Activated CD4-positive, alpha-beta T cell treated with anti-CD3 and anti-CD28 coated beads for 48 hours (primary cell): Measurements from ENCODE around the gene AFTPH.
A peak's percentile ranks its signal among the peaks of the same experiment; 100 is the strongest.

Experiments used
- DNase-seq: peaks from one replicate; pipeline ENCODE4 v3.0.0-alpha.2; 2020

AFTPH gene, protein sequence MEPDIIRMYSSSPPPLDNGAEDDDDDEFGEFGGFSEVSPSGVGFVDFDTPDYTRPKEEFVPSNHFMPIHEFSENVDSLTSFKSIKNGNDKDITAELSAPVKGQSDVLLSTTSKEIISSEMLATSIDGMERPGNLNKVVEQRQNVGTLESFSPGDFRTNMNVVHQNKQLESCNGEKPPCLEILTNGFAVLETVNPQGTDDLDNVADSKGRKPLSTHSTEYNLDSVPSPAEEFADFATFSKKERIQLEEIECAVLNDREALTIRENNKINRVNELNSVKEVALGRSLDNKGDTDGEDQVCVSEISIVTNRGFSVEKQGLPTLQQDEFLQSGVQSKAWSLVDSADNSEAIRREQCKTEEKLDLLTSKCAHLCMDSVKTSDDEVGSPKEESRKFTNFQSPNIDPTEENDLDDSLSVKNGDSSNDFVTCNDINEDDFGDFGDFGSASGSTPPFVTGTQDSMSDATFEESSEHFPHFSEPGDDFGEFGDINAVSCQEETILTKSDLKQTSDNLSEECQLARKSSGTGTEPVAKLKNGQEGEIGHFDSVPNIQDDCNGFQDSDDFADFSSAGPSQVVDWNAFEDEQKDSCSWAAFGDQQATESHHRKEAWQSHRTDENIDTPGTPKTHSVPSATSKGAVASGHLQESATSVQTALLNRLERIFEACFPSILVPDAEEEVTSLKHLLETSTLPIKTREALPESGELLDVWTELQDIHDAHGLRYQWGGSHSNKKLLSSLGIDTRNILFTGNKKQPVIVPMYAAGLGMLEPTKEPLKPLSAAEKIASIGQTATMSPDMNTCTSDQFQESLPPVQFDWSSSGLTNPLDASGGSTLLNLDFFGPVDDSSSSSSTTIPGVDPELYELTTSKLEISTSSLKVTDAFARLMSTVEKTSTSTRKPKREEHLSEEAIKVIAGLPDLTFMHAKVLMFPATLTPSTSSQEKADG

DNA sequence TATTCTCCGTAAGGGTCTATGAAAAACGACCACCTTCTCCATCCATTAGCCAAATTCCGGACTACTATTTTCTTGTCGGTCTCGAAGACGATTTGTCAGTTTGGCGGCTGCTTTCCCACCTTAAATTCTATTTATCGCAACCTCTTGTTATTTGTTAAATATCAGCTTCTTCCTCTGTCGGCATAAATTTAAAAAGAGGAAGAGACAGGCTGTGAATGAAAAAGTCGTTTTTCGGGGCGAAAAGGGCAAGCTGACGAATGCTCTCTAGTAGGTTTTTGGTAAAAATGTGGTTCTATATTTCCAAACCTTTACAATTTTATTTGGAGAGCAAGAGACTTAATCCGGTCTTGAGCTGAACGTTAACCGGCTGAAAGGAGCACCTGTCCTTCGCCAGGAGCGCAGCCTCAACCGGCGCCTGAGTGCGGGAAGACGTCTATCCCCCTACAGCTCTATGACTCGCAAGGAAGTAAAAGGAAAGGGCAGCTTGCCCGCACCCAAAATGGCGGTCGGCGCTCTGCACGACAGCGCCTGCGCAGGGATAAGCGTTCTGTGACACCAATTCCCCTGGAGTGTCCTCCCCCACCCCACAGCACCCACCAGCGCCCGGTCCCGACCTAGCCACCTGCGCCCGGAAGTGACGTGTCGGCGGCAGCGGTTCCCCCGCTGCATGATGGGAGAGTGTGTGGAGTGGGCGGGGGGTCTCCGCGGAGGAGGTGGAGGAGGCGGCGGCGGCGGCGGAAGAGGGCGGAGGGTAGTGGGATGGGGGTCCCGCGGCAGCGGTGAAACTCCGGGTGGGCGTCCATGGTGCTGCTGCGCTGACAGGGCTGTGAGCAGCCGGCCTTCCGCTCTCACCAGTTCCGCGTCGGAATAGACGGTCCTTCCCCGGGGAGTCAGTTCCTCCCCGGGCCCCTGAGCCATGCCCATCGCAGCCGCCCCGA is at the start of gene AFTPH:
Gene AFTPH (plus strand): TSS at position 663 of the 938 bp plus-strand sequence. CDS start 27,147 bp downstream, outside the sequence.
- DNase-seq, result peak; percentile 99

DNA sequence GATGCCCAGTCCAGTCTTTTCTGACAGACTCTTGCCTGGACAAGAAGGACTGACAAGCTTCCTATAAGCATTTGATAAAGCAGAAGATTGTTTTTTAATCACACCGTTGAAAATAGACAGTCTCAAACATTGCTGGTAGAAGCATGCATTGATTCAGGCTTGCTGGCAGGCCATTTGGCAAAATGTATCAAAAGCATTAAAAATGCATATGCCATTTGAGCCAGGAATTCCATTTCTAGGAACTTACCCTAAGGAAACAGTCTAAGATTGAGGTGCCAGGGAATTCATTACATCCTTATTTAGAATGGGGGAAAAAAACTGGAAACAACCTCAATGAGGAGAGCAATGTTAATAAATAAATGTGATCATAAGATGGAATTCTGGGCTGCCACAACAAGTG is 49.5 kb upstream of the AFTPH start:
- no peak for DNase-seq

DNA sequence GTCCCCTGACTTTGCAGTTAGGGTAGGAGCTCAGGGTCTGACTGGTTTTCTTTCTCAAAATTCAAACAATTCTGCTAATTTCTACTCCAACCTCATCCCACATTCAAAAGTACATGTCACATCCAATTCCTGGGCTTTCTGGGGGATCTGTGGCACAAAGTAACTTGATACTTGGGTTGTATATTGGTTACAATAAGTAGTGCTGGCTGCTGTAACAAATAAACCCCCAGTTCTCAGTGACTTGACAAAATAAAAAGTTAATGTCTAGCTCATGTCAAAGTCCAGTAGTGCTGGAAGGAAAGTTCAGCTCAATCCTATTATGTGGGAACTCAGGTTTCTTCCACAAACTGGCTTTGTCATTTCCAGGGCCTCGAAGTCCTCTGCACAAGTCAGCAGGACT is 47.1 kb upstream of the AFTPH start:
- DNase-seq, result no peak

DNA sequence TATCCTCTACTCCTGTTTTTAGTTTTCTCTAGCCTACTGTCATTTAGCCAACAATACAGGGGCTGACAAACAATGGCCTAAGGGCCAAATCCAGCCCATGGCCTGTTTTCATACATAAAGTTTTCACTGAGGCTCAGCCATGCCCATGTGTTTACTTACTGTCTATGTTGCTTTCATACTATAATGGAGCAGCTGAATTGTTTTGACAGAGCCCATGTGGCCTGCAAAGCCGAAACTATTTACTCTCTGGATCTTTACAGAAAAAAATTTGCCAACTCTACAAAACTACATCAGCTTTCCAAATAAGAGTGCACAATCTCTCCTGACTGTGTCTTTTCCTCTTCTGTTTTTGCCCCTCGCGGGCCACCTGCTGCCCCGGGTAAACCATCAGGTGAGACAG is 46.1 kb upstream of the AFTPH start:
- no peak for DNase-seq

DNA sequence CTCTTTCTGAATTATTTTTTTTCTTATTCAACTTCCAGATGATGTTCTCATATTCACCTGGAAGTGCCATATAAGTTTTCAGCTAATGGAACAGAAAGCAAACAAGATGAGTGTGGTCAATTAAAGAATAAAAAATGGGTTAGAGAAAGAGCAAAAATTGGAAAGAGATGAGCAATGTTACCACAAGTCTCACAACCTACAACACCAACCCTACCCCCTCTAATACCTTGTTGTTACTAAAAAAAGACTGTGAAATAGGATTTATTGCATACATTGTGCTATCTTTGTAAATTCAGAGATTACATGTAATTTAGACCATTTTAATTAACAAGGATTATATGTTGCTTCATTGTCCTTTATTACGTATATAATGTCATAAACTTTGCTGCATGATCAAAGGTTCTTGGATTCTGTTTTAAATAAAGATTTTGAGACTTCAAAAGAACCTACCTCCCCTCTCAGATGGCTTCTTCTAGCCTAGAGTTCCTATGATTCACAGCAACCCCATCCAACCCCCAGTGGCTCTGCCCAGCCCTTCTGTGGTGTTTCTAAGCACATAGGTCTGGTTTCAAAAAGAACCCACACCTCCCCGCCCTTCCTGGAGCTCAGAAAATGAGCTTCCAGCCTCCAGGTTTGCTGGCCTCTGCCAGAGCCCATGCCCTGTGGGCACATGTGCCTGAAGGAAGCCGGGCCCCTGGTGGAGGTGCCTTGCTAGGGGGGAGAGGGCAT is 45.5 kb upstream of the AFTPH start:
- DNase-seq, result peak; percentile 45

DNA sequence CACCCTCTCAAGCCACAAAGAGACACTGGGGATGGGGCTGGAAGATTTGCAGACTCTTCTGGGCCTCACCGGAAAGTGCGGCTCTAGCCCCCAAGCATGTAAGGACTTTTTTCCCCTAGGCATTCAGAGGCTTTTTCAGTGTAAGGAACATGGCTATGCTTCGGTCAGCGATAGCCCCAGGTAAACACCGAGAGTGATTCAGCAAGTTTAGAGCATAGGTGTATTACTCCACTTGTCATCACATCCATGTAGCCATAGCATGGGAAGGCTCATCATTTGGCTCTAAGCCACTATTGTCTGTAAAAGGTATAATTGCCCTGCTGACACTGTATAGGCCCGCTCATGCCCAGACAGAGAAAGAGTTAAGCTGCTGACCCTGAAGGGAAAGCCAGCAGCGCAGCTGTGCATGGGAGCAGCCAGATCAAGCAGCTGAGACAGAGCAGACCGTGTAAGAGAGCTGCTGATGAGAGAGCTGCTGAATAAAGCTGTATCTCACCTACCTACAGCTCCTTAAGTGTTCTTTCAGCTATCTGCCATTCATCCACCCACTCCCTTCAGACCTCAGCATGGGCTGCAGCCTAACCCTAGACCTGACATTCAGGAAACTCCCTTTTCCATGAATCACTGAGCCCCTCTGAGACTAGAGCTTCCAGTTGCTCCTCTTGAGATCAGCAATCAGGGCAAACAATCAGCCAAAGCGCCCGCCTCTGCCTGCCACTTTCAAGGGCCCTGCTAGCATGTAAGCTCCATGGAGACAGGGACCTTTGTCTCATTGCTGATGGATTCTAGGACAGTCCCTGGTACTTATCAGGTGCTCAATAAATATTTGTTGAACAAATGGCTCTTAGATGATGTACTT is 44.6 kb upstream of the AFTPH start:
- DNase-seq, result no peak

DNA sequence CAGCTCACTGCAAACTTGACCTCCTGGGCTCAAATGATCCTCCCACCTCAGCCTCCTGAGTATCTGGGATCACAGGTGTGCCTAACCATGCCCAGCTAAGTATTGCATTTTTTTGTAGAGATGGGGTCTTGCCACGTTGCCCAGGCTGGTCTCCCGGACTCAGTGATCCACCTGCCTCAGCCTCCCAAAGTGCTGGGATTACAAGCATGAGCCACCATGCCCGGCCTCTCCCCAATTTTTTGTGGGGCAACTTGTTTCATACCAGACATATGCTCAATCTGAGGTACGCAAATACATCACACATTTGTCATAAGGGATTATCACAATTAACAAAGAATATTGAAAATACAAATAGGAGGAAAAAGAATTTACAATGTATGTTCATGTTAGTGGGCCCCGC is 42.5 kb upstream of the AFTPH start:
- DNase-seq, result no peak

DNA sequence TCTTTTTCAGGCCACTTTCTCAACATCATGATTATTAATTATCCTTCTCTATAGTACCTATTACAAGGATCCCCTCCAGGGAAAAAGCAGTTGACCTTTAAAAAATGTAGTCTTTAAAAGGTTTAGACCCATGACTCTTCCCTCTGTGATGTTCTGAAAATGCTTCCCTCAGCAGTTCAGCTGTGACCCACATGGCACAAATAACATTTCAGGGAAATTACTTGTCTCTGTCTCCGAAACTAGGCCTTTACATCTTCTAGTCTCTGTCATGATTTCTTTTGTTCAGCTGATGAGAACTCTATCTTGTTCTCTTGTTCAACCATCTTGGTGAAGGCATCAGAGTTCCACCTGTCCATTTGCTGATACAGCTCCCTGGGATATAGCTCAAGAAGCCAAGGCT is 41.9 kb upstream of the AFTPH start:
- DNase-seq, result no peak

DNA sequence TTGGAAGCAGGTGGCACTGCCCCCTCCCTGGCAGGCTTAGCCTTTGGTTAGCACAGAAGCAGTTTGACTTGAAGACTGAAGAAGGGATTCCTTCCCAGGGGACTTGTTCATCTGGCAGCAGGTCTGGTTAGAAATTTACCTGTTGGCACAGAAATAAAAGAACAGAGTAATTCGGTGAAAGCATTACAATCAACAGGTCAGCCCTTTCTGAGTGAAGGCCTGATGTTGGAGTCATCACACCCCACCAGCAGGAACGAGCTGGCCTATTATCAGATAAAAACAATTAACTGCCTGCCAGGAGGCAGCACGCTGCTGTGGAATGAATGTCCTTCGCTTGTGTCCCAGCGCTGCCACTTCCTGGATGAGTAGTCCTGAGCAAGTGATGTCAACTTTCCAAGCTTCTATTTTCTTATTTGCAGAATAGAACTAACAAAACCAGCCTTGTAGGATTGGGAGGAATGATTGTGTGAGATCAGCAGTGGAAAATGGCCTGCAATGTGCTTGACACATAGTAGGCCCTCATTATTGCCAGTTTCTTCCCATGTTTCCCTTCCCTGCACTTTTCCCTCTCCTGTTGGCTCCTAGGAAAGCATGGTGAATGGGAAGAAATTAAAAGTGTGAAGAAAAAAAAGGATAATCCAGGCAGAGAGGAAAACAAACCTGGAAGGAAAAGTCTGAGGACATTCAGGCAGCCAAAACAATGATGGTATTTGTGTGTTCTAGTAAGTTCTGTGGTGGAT is 41.2 kb upstream of the AFTPH start:
- DNase-seq, result no peak

DNA sequence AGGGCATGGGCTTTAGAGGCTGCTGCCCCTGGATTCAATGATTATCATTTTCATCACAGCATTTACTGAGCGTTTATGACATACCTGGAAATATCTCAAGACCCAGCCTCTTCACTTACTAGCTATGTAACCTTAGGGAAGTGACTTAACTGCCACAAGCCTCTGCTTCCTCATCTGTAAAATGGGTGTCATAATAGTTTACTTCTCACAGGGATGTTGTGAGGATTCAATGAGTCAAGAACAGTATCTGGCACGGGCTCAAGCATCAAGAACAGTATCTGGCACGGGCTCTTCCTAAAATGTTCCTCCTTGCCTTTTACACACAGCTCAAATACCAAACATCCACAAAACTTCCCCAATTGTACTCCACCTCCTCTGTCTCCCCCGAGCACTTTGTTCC is 38.8 kb upstream of the AFTPH start:
- DNase-seq, result no peak

DNA sequence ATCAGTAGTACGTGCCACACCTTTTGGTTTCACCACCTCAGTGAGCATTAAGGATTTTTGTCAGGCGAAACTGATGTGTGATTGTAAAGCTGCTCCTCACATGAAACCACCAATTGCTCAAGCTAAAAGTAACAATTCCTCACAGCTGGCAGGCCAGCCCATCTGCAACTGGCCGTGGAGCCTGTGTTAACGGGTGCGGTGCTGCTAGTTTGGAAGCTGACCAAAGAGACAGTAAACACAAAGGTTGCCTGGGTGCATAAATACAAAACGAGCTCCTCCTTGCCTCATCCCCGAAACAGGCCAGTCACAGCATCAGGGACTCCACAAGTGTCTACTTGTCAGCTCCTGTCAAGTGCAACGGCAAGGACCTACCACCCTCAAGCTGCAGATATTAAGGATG is 38.2 kb upstream of the AFTPH start:
- DNase-seq, result no peak

DNA sequence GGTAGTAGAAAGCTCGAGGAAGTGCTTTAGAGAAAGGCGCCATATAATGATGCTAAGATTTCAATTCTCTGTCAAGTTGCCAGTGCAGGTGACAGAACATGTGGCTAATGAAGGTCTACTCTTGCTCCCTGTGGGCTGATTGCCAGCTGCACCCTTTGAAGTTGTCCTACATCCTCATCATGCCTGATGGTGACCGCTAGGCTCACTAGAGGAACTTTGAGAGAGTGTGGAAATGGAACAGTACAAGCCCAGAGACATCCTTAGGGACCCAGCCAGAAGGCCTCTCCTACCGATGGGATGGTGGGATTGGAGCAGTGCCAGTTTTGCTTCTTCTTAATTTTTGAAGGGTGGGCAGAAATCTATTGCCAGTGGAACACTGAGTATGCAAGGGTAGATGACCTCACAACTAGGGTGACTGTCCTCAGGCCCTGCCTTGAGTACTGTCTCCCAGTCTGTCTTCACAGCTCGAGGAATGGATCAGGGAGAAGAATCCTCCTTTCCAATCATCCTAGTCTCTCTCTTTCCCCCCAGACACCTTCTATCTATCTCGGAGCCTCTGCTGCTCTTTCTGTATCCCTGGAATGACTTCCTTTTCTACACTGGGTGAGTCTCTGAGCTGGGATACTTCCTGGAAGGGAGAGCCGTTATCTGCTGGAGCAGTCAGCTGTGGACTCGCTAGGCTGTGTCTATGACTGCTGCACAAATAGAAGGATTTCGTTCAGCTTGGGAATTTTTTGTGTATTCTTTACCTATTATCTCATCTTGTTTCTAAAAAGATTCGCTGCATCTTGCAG is 36.7 kb upstream of the AFTPH start:
- no peak for DNase-seq

DNA sequence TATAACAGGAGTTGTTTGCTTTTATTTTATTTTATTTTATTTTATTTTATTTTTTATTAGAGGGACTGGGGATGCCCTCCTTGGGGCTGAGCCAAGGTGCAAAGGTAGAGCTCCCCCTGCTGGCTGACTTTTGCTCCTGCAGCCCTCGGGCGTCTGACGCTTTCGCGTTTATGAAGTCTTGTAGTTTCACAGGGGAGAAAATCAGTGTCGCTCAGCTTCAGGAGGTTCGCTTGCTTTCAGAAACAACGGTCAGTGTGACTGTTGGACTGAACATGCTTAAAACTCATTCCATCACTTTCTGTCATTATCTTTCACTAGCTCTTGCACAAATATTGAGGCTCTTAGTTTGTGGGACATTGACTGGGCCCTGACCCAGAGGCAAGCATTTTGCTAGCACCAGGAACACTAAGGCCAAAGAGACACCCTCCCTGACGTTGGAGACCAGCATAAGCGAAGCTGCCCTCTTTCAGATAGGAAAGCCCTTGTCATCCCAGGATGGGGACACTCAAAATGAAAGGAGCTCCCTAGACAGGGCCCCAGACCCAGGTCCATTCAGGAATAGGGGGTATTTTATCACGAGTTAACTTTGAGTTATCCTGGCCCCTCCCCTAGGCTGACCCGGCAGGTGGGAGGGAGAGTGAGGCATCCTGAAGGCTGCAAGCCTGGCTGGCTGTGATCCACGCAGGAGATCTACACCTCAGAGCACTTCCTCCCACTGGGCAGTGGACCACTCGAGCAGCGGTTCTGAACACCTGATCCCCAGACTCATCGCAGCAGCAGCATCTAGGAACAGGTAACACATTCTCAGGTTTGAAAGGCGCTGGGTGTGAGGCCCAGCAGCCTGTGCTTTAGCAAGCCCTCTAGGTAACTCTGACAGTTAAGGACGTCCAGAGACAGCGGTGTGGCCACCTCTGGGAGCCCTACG is 35.8 kb upstream of the AFTPH start:
- DNase-seq, result peak; percentile 88

DNA sequence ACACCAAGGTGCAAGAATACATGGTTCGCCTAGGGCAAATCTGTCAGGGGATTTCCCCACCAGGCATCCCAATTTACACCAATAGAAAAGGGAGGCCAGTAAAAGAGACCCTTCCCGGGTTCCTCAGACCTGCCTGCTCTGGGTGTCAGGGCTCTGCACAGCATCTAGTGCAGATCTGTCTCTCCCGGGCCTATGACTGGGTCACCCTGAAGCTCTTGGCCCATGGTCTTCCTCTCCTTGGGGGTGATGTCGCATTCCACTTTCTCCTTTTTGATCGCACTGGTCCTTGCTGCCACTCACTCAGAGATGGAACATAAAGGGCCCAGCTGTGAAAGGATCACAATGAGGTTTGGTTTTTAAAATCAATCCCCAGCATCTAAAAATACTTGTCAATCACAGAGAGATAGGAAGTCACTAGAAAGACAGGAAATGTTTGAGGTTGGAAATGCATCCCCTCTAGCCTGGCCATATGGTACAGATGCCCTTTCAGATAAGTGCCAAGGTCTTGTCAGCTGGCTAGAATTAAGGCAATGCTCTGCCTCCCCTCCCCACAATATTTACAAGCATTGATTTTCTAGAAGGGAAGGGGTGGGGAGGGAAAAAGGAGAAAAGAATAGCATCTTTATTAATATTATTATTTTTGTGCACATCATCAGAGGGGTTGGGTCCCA is 34.9 kb upstream of the AFTPH start:
- DNase-seq, result no peak

DNA sequence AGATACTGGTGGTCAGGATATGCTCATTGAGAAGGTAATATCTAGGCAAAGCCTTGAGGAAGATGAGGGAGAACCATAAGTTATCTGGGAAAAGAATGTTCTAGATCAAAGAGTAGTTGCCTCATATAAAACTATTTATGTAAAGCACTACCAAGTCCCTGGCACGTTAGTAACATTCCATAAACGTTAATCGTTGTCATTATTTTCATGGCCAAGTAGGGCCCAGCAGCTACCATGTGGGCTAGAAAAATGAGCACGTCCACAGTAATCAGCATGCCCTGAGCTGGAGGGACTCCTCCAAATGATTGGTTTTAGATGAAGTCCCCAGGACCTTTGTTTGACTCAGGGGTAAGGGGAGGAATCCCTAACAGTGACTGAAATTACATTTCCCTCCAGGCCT is 32.7 kb upstream of the AFTPH start:
- no peak for DNase-seq

DNA sequence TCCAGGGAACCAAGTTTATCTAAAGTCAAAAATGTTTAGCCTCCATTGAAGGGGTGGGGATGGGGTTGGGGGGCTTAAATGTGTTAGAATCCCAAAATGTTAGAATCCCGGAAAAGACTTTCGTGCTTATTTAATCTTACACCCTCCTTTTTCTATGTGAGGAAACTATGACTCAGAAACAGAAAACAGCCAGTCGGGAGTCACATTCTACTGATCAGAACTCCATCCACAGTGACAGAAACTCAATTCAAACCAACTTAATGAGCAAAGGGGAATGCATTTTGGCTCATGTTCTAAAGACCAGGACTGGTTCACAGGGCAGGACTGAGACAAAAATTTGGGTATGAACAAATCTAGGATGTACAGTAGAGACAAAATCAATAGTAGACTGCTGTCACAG is 31.9 kb upstream of the AFTPH start:
- DNase-seq, result no peak

DNA sequence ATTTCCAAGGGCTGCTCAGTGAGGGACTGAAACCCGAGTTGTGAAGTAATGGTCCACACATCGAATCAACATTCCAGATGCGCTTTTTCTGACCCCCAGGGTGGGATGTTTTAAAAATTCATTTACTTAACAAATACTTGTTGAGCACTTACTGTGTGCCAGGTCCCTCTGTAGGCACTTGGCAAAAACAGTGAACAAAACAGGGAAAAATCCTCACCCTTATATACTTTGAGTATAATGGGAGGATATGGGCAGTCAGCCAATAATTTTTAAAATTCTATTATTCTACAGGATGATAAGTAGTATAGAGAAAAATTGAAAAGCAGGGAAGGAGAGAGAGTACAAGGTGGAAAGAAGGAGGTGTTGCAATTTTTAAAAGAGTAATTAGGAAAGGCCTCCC is 31.3 kb upstream of the AFTPH start:
- DNase-seq, result no peak

DNA sequence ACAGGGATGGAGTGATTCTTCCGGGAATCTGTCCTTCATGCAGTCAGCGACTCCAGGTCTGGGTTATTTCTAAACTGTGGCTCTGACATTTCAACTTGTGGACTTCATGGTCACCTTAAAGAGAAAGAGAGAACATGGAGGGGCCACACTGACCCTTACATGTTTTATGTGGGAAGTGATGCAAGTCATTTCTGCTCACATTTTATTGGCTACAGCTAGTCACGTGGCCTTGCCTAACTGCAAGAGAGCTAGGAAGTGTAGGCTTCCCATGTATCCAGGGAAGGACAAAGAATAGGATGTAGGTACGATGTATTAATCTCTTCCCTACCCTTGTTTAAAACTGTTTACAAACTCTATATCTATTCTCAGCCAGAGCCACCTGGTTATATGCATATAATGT is 30.3 kb upstream of the AFTPH start:
- no peak for DNase-seq
